ENCODE results near the gene TMEM101. TPM values are rescaled to one million over a fixed set of nuclear protein-coding genes. Genes with fewer than 3 reads are reported as not detected.

TMEM101 gene
- total and polyA plus RNA-seq, 2 of the 8 experiments (the other 6 are each of a cell fraction or from before 2014, with no cell fraction given), result 16.1 to 44.7 TPM

DNA sequence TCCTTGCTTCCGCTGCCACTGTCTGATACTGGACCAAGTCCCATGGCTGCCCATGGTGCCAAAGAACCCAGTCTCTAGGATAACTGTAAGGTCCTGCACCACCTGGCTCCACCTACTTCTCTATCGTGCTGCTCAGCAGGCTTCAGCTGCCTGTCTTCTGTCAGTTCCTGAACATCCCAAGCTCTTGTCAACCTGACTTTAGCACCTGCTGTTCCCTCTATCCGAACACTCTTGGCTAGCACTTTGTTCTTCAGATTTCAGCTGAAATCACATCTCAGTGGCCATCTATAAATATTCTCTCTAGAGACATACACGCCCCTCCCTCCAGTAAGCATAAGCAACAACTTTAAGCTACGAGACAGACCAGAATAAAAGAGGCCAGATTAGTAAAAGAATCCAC lies 15.0 kb upstream of the TMEM101 start:
- Histone ChIP-seq H2AK5ac (ENCODE audit: low read depth, low read length) (no peak overlapping the region), H3K79me2 (ENCODE audit: control insufficient read depth in 1 of 2, insufficient read depth in 2 of 2, low read length in 2 of 2) (no peaks in the 10 kb centered on the region), H3K23me2 (ENCODE audit: low read depth, low read length) (no peaks in the 10 kb centered on the region), H4K91ac (replicated peaks; ENCODE audit: insufficient read length, low read length) (no peak overlapping the region), H3K27ac (ENCODE audit: low read depth, low read length) (no peak overlapping the region), H4K20me1 (replicated peaks in 1 of 2; ENCODE audit: control insufficient read depth in 1 of 2, insufficient read depth in 2 of 2, low read length in 2 of 2) (peaks cover 2 to 16% of the 10 kb centered on the region in 2 experiments), H3K14ac (ENCODE audit: insufficient read length) (no peak overlapping the region), H2AFZ (ENCODE audit: low read length) (no peak overlapping the region), H3K18ac (ENCODE audit: extremely low read depth, low read length) (no peak overlapping the region), H2BK12ac (ENCODE audit: low read depth, low read length) (no peak overlapping the region), H2BK15ac (ENCODE audit: low read length) (no peak overlapping the region), H3K23ac (ENCODE audit: insufficient read length) (no peak overlapping the region), H3K4me3 (ENCODE audit: extremely low read depth in 1 of 4, insufficient read depth in 2 of 4, low read depth in 3 of 4, low read length in 4 of 4) (no peak overlapping the region), H3K4me2 (ENCODE audit: insufficient read depth in 1 of 2, low read depth in 2 of 2, low read length in 2 of 2) (no peak overlapping the region), H4K8ac (ENCODE audit: extremely low read depth, insufficient read depth, low read length) (no peak overlapping the region), H3K4ac (replicated peaks; ENCODE audit: insufficient read length, low read depth, low read length) (no peak overlapping the region), H3K4me1 (replicated peaks in 1 of 4; ENCODE audit: control insufficient read depth in 3 of 4, insufficient read depth in 4 of 4, low read length in 3 of 4) (no peaks in the 10 kb centered on the region), H3K79me1 (ENCODE audit: low read depth, low read length) (no peaks in the 10 kb centered on the region; the same call in 1 of the 2 replicates), H3K27me3 (replicated peaks in 1 of 4; ENCODE audit: control insufficient read depth in 3 of 4, extremely low read depth in 1 of 4, insufficient read depth in 3 of 4, low read length in 3 of 4) (no peaks in the 10 kb centered on the region), H4K5ac (ENCODE audit: insufficient read length, low read depth, low read length) (no peak overlapping the region), H3K9ac (replicated peaks in 1 of 4; ENCODE audit: extremely low read depth in 1 of 4, low read depth in 3 of 4, low read length in 3 of 4) (no peak overlapping the region), H2BK20ac (ENCODE audit: low read length) (no peak overlapping the region), H3K36me3 (ENCODE audit: control insufficient read depth in 2 of 4, insufficient read depth in 4 of 4, low read length in 3 of 4) (peaks cover 8 to 46% (median 23%) of the 10 kb centered on the region in 4 experiments; a peak in 7 of 8 replicates), H3K9me3 (ENCODE audit: insufficient read depth in 2 of 2, low read depth in 1 of 2, low read length in 1 of 2) (no peaks in the 10 kb centered on the region), H2BK120ac (replicated peaks; ENCODE audit: low read depth, low read length) (no peak overlapping the region), H3K56ac (replicated peaks; ENCODE audit: insufficient read length, low read depth, low read length) (no peak overlapping the region), H2BK5ac (ENCODE audit: low read depth, low read length) (no peak overlapping the region)
- WGBS, 2 experiments (ENCODE audit: extremely low coverage in 1 of 2, insufficient coverage in 1 of 2, insufficient read length in 1 of 2, insufficient replicate concordance in 2 of 2, low coverage in 1 of 2, low lambda C conversion rate in 2 of 2, missing lambda C conversion rate in 1 of 2), result 91% methylated on average over 5 of the region's 5 CpGs; no CpG with 5 or more reads in 1 of the 2 experiments
- TF ChIP-seq EZH2 (IDR thresholded peaks at IDR 0.05; ENCODE audit: low read depth, low read length, severe bottlenecking) (no peak), BRCA1 (IDR thresholded peaks at IDR 0.05; ENCODE audit: low read depth, low read length) (no peak), SRF (IDR thresholded peaks at IDR 0.05; ENCODE audit: low read depth, low read length) (no peak), TAF1 (IDR thresholded peaks at IDR 0.05; ENCODE audit: low read depth, low read length) (no peak), TBP (IDR thresholded peaks at IDR 0.05; ENCODE audit: low read depth, low read length) (no peak), PHF8 (conservative IDR thresholded peaks at IDR 0.05; ENCODE audit: low read depth, low read length) (no peak), MAFK (IDR thresholded peaks at IDR 0.05; ENCODE audit: low read depth, low read length) (no peak), CBX5 (IDR thresholded peaks at IDR 0.05; ENCODE audit: low read depth, low read length) (no peak), HDAC6 (IDR thresholded peaks at IDR 0.05; ENCODE audit: low read depth, low read length) (no peak), CHD1 (IDR thresholded peaks at IDR 0.05; ENCODE audit: low read depth, low read length) (no peak)
- TF ChIP-seq, protein P1, sequence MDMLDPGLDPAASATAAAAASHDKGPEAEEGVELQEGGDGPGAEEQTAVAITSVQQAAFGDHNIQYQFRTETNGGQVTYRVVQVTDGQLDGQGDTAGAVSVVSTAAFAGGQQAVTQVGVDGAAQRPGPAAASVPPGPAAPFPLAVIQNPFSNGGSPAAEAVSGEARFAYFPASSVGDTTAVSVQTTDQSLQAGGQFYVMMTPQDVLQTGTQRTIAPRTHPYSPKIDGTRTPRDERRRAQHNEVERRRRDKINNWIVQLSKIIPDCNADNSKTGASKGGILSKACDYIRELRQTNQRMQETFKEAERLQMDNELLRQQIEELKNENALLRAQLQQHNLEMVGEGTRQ (IDR thresholded peaks at IDR 0.05; ENCODE audit: low read length), result no peak
- TF ChIP-seq, protein P2, sequence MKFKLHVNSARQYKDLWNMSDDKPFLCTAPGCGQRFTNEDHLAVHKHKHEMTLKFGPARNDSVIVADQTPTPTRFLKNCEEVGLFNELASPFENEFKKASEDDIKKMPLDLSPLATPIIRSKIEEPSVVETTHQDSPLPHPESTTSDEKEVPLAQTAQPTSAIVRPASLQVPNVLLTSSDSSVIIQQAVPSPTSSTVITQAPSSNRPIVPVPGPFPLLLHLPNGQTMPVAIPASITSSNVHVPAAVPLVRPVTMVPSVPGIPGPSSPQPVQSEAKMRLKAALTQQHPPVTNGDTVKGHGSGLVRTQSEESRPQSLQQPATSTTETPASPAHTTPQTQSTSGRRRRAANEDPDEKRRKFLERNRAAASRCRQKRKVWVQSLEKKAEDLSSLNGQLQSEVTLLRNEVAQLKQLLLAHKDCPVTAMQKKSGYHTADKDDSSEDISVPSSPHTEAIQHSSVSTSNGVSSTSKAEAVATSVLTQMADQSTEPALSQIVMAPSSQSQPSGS (IDR thresholded peaks at IDR 0.05; ENCODE audit: low read length), result no peak
- ChIA-PET CTCF (ENCODE audit: partially characterized antibody) (interaction anchor here (1.4 to 13.3 kb wide), 2 partner anchors 12 to 22 kb away, joined by 8 to 108 read pairs; no protein-coding TSS in a partner anchor), POLR2A (ENCODE audit: partially characterized antibody) (interaction anchor here (0.9 to 6.9 kb wide), 5 partner anchors 9 to 37 kb away, joined by 3 to 55 read pairs (median 5); partner anchors contain the start of genes LSM12 and TMEM101)
- FAIRE-seq (no peak), DNase-seq (ENCODE audit: low read depth in 1 of 2, low spot score in 2 of 2) (no peak)

All from H1 (cell line).